RWPE2 (cell line): ENCODE measurements around the gene ERP27.

Experiments used
- ATAC-seq: fragments of 200-7000 bp; cut with Tn5 transposase; 3 replicates; pipeline ENCODE4 v1.9.1; 2021; ENCODE audit warnings: low read depth
- DNase-seq: peaks from one replicate; pipeline ENCODE4 v3.0.0-alpha.2; 2020; ENCODE audit warnings: low spot score
- H3K27ac ChIP-seq: fragments of 450-650 bp; 2 replicates; pipeline ENCODE4 v1.5.1; 2017; ENCODE audit warnings: mild to moderate bottlenecking; ENCODE audit not compliant: poor library complexity, severe bottlenecking
- H3K27me3 ChIP-seq: fragments of 250-450 bp; sonication (Bioruptor Pico); 2 replicates; pipeline ENCODE4 v1.5.1; 2021; ENCODE audit warnings: mild to moderate bottlenecking, moderate library complexity; ENCODE audit not compliant: insufficient read depth, poor library complexity, severe bottlenecking
- H3K36me3 ChIP-seq: fragments of 250-450 bp; sonication (Bioruptor Pico); 2 replicates; pipeline ENCODE4 v1.5.1; 2020; ENCODE audit warnings: low read depth, mild to moderate bottlenecking, moderate library complexity
- H3K4me1 ChIP-seq: fragments of 250-450 bp; sonication (Bioruptor Pico); 2 replicates; pipeline ENCODE4 v1.5.1; 2021; ENCODE audit warnings: mild to moderate bottlenecking, moderate library complexity; ENCODE audit not compliant: insufficient read depth, poor library complexity, severe bottlenecking
- H3K4me3 ChIP-seq: fragments of 250-450 bp; sonication (Bioruptor Pico); 2 replicates; pipeline ENCODE4 v1.5.1; 2021; ENCODE audit warnings: mild to moderate bottlenecking, moderate library complexity; ENCODE audit not compliant: severe bottlenecking
- H3K9me3 ChIP-seq: fragments of 250-450 bp; sonication (Bioruptor Pico); 2 replicates; pipeline ENCODE4 v1.5.1; 2021; ENCODE audit warnings: mild to moderate bottlenecking, moderate library complexity; ENCODE audit not compliant: severe bottlenecking
- TF ChIP-seq, protein P1 (sequence below): fragments of 450-650 bp; IDR thresholded peaks from one replicate; pipeline ENCODE4 v1.5.1; 2017; ENCODE audit warnings: mild to moderate bottlenecking, moderate library complexity; ENCODE audit not compliant: poor library complexity, severe bottlenecking

The ERP27 gene

DNA sequence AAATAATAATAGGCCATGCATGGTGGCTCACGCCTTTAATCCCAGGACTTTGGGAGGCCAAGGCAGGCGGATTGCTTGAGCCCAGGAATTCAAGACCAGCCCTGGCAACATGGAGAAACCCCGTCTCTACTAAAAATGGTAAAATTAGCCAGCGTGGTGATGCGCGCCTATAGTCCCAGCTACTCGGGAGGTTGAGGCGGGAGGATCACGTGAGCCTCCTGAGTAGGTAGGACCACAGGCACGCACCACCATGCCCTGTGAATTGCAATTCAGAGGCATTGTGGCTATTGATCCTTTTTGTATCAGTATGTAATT, 20.7 kb upstream of the ERP27 start:
- TF ChIP-seq, protein P1, sequence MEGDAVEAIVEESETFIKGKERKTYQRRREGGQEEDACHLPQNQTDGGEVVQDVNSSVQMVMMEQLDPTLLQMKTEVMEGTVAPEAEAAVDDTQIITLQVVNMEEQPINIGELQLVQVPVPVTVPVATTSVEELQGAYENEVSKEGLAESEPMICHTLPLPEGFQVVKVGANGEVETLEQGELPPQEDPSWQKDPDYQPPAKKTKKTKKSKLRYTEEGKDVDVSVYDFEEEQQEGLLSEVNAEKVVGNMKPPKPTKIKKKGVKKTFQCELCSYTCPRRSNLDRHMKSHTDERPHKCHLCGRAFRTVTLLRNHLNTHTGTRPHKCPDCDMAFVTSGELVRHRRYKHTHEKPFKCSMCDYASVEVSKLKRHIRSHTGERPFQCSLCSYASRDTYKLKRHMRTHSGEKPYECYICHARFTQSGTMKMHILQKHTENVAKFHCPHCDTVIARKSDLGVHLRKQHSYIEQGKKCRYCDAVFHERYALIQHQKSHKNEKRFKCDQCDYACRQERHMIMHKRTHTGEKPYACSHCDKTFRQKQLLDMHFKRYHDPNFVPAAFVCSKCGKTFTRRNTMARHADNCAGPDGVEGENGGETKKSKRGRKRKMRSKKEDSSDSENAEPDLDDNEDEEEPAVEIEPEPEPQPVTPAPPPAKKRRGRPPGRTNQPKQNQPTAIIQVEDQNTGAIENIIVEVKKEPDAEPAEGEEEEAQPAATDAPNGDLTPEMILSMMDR = no peak
- Histone ChIP-seq H3K4me3 (no peak overlapping the region), H3K36me3 (no peaks in the 10 kb centered on the region), H3K27me3 (no peaks in the 10 kb centered on the region), H3K4me1 (peaks cover 10% of the 10 kb centered on the region), H3K27ac (no peak overlapping the region), H3K9me3 (no peaks in the 10 kb centered on the region)
- DNase-seq = no peak
- no peak for ATAC-seq

DNA sequence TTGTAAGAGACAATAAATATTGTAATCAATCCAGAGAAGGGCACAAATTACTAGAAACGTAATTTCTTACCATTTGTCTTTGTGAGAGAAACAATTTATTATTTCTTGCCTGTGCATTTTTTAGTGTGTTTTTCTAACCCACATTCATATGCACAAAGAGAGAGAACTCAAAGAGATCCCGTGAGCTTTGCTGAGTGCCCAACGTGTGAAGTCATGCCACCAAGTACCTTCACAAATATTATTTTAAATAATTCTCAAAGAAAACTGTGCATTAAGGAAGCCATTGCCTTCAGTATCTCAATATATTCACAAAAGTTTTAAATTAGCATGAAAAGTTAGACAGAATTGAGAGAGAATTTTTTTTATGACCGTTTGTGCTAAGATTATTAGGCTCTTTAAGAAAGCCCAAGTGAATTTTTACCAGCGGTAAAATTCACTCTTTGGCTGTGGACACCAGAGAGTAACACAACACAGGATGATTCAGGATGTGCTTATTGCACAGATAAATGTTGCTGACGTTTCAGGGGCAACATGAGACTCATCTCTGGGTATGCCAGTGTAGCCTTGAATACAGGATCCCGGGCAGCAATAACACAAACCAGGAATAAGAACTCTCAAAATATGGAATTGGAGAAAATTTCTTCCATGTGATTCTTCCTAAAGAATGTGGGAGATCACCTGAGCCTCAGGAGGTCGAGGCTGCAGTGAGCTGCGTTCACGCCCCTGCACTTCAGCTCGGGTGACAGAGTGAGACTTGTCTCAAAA, 20.2 kb upstream of the ERP27 start:
- Histone ChIP-seq H3K4me1 (peaks cover 10% of the 10 kb centered on the region), H3K9me3 (no peaks in the 10 kb centered on the region), H3K36me3 (no peaks in the 10 kb centered on the region), H3K4me3 (no peak overlapping the region), H3K27me3 (no peaks in the 10 kb centered on the region), H3K27ac (no peak overlapping the region)
- DNase-seq = no peak
- no peak for ATAC-seq
- TF ChIP-seq, protein P1 = no peak

DNA sequence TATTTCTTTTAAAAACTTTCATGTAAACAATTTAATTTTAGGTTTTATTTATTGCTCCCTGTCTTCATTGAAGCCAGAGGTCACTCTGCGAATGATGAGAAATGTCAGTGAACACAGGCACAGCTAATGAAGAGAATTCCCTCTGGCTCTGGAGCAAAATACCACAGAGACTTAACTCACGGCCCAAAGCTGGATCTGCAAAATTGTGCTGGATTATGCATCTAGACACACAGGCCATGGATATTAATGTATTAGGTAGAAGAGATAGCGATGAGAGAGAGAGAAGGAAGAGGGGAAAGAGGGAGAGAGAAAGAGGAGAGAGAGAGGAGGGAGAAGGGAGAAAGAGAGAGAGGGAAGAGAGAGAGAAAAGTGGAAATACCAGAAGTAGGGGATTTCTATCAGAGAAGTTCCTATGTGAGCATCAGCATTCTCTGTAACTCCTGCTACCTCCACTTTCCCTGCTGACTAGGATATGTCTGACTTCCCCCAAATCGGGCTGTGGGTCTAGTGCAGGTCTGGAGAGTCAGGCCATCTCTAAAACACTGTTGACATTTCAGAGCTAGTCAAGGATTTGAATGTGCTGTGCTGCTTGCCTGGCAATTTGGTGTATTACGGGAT, 19.3 kb upstream of the ERP27 start:
- H3K9me3 ChIP-seq = no peaks in the 10 kb centered on the region
- no peaks in the 10 kb centered on the region for H3K27me3 ChIP-seq
- H3K36me3 ChIP-seq = no peaks in the 10 kb centered on the region
- no peak overlapping the region for H3K27ac ChIP-seq
- ATAC-seq (no peak), DNase-seq (no peak)
- no peak overlapping the region for H3K4me3 ChIP-seq
- H3K4me1 ChIP-seq = peaks cover 12% of the 10 kb centered on the region
- TF ChIP-seq, protein P1 = no peak

GRCh38 chr12:14956905-14957304, 18.6 kb upstream of the ERP27 start:
- ATAC-seq (no peak), DNase-seq (no peak)
- Histone ChIP-seq H3K4me1 (peaks cover 13% of the 10 kb centered on the region), H3K36me3 (no peaks in the 10 kb centered on the region), H3K4me3 (no peak overlapping the region), H3K27me3 (no peaks in the 10 kb centered on the region), H3K27ac (no peak overlapping the region), H3K9me3 (no peaks in the 10 kb centered on the region)
- TF ChIP-seq, protein P1 = no peak
